Daoy (cell line): ENCODE measurements around the gene DDX53. TPM values are rescaled to one million over a fixed set of nuclear protein-coding genes. Genes with fewer than 3 reads are reported as not detected.

Source experiments
- DNase-seq: peaks from one replicate; pipeline ENCODE4 v3.0.0-alpha.2; 2015; ENCODE audit warnings: low read depth
- total RNA-seq: library from RNA; depleted of rRNA; stranded (reverse); fragments of >200 nt; shearing (Covaris generic); gene quantifications from 2 replicates; pipeline ENCODE4 v1.2.3, GENCODE V29; 2014

The DDX53 gene
- total RNA-seq, 1 experiment from 2014 or later: 1.7 TPM

DNA sequence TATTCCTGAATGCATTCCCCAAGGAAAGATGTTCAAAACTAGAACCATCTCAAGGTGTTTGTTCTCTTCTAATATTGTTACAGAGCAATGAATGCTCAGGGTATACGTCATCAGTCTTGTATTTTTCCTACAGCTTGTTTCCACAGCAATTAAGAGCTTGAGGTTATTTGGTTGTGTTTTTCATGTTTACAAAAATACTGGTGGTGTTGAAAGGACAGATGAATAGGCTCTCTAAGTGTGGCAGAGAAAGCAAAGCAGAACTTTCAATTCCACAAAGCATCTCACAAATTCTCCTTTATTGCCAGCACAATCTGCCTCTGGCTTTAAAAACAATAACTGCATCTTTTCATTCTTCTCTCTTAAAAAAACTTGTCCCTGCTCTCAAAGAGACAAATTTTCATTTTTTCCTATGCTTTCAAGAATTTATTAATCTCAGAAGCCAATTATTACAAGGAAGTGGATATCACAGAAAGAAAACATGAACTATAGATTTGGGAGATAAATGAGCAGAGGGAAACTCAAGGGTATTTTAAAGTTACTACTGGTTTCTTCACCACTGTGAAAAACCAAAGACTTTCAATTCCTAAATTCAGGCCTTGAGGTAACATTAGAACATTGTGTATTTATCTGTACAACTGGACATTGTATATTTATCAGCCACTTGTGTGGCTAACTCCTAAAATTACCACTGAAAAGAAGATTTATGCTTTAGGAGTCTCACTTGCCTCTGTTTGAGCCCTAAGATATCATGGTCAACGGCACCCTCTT is 49.2 kb downstream of the DDX53 start:
- DNase-seq: no peak

- no peak for DNase-seq
Measured at GRCh38 chrX:23052324-23052723, 52.6 kb downstream of the DDX53 start.
